OCI-M1 (cell line): Measurements from ENCODE around the gene KCNMA1.

Experiments
- DNase-seq: peaks from one replicate; lab custom pipeline; 2025; lab: John Stamatoyannopoulos, UW

The KCNMA1 gene

DNA sequence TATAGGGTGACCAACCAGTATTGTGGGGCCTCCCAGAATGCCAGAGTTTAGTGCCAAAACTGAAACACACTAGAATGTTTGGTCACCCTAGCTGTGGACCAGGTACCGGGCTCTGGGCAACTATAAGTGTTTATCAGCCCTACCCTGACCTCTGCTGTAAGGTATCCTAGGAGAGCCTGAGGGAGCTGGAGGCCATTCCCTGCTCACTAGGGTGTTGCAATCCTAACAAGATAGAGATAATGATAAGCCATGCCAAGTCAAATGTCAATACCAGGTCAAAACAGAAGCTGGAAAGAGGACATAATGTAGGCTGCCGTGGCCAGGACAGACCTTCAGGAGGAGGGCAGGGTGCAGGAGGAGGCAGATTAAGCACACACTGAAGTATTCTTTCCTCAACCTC lies 151.8 kb downstream of the KCNMA1 start:
- no peak for DNase-seq

DNA sequence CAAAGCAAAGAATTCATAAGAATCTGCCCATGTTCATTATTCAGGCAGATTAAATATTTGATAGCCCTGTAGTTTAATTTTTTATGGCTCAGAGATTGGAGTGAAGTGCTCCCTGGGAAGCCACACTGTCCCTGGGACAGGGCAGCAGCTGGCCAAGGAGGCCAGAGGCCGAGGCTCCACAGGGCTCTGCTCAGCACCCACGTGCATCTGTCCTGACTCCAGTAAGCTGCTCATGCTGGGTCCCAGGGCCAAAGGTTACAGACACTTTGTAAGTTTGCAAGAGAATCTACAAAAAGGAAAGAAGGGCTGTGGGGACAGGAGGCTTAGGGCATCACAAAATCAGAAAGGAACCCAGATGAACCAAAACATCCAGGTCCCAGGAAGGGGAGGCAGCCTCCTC lies 155.5 kb downstream of the KCNMA1 start:
- DNase-seq, result no peak

DNA sequence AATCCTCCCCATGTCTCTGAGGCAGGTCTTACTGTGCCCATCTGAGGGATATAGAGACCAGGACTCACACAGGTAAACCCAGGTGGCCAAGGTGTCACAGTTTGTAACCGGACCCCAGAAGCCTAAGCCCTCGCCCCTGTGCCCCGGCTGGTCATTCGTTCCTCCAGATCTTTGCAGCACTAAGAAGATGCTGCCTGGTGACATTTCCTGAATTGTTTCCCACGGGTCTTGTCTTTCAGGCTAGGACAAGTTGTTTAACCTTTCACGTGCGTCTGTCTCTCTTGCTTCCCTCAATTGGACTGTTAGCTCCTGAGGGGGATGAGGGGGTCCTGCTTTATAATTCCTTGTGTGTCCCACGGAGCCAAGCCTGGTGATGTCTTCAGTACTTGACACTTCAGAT lies 158.0 kb downstream of the KCNMA1 start:
- no peak for DNase-seq

DNA sequence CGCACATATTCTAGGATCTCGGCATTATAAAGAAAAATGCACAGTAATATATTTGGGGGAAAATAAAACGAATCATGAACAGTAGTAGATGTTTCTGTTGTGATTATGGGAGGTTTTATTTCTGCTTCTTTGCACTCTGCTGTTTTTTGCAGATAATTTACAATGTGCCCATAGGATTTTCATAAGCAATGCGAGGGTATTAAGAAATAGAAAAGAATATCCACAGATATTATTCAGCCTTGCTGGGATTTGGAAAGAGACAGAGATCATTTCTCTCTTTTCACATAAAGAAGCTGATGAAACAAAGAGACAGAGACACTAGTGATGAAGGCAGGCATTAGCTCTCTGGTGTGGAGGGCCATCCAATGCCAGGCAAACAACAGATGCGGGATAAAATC lies 158.6 kb downstream of the KCNMA1 start:
- DNase-seq, result no peak

DNA sequence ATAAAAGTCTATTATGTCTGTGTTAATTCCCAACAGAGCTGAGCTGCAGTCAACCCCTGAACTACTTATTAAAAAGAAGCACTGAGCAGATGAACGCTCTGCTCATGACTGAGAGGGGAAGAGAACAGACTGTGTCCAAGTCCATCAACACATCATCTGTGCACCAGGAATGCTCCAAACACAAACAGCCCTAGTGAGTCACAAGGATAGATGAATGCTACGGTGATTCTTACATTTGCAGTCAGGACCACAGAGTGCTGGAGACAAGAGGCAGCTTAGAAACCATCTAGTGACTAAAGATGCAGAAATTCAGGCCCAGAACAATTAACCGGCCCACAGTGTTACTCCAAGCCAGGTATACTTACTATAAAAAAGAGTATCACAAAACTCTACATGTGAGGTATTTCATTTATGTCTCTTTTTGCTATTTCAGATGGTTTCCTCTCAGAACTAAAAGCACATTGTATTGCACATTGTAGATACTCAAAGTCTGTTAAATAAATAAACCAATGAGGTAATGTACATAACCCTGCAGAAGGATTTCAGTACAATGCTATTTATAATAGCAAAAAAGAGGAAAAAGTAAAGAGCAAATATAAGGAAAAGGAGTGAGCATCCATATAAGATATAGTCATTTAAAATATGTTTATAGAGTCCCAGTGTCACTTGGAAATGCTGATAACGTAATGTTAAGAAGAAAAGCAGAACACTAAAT lies 159.2 kb downstream of the KCNMA1 start:
- DNase-seq, result no peak

DNA sequence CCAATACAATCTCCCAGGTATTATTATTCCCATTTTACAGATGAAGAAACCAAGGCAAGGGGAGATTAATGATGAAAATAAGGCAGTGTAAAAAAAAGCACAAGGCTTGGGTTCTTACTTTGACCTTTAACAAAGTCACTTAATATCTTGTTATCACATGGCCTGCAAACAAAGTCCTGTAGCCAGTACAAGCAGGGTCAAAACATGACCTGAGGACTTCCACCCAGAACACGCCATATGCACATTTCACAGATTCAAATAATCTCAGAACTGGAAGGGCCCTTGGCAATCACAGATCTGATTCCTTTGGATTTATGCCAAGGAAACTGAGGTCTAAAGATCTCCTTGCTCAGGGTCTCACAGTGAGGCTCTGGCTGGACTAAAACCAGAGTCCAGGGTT lies 162.1 kb downstream of the KCNMA1 start:
- DNase-seq, result no peak

DNA sequence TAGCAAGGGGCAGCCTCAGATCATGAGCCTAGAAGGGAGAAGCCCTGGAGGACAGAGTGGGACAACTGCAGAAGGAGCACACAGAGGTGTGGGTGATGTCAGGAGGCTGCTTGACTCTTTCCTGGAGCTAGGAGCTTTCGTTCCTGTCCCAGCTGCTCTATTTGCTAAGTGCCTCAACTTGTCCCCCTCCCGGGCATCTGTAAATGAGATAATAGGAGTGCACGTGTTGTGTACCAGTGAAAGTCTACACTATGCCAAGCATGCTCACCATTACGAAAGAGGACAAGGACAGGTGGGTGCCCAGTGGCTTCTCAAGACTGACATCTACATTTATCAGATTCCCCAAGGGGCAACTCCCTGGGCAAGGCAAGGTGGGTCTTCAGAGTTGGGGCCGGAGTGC lies 162.7 kb downstream of the KCNMA1 start:
- no peak for DNase-seq

DNA sequence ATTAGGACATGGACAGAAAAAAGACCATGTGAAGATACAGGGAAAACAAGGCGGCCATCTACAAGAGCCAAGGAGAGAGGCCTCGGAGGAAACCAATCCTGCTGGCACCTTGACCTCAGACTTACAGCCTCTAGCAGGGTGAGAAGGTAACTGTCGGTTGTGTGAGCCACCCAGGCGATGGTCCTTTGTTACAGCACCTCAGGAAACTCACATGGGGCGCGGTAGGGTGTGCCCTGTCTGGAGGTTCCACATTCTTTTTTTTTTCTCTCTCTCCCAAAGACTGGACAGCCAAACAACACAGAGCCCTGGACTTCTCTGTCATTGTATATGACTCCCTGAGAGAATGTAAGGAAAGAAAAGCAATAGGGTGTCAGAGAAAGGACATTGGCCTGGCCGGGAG lies 163.2 kb downstream of the KCNMA1 start:
- no peak for DNase-seq

DNA sequence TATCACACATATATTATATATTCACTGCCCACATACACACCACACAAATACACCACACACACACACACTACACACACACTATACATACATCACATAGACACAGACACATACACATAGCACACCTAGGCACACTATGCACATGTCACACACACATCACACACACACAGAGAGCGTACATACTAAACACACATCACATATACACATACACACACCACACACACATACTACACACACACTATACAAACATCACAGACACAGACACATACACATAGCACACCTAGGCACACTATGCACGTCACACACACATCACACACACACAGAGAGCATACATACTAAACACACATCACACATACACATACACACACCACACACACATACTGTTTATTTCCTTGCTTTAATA lies 165.5 kb downstream of the KCNMA1 start:
- no peak for DNase-seq

DNA sequence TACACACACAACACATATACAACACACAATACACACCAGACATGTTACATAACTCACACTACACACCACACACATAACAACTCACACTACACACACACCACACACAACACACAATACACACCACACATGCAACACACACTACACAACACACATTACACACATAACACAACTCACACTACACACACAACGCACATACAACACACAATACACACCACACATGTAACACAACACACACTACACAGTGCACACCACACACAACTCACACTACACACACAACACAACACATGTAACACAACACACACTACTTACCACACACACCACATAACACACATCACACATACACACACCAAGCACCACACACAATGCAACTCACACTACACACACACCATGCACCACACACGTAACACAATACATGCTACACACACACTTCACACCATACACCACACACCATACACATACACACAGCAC lies 166.5 kb downstream of the KCNMA1 start:
- DNase-seq, result no peak

DNA sequence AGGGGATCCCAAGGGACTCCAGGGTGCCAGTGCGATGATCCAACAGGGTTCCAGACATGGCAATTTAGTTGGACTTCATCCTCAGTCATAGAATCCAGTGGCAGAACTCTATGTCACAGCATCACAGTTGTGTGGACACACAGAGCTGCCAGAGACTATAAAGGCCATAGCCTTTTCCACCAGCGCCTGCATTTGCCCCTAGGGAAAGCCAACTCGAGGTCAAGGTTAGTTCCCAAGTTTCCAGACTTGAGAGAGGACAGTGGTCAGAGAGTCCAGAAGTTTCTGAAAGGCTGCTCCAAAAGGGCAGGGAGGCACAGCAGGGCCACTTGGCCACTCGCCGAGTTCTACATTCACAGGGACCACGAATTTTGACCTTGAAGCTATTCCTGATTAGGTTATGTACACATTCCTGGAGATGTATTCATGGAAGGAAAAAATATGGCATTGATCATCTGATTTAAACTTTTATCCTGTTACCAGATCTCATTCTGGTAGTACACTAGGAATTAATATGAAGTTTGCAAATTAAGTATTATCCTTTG lies 170.1 kb downstream of the KCNMA1 start:
- DNase-seq, result no peak

DNA sequence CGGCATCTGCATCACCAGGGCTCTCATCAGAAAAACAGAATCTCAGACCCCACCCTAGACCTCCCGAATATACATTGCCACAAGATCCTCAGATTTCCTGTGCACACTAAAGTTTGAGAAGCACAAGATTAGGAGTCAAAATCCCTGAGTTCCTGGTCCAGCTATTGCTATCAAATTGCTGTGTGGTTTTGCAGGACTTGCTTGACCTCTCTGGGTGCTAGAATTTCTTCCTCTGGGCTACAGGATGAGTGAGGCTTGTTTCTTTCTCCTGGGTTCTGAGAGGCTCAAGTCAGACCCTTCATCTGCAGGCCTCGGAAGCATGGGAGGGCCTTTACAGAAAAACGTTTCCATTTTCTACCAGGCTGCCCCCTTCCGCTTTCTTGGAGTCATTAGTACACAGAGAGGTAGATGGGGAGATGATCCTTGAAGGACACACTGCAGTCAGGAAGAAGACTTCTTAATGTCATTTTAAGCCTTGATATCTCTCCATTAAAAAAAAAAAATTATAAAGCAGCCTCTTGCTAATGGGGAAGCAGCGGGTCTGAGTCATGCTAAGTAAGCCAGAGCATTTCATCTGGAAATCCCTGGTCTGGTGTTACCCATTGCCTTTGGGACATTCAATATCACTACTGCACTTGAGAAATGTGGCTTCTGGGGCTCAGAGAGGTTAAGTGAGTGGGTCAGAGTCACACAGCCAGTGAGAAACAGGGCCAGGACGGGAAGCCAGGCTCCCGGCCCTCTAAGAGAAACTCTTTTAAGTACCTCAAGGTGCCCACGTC lies 173.5 kb downstream of the KCNMA1 start:
- DNase-seq, result no peak

DNA sequence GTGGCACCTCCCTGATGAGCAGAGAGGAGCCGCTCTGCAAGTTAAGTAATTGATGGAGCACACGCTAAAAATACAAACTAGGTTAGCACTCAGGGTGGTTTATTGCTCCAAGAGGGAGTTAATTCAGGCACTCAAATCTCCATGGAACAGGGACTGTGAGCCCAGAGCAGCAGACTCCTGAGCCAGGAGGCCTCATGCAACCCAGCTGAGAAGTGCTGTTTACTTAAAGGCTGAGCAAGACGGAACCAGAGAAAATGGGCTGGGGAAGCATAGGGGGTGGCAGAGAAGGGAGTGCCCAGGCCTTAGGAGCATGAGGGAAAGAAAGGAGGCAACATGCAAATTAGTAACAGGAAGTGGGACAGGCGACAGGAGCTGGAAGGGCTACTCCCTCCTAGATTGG lies 174.1 kb downstream of the KCNMA1 start:
- no peak for DNase-seq

DNA sequence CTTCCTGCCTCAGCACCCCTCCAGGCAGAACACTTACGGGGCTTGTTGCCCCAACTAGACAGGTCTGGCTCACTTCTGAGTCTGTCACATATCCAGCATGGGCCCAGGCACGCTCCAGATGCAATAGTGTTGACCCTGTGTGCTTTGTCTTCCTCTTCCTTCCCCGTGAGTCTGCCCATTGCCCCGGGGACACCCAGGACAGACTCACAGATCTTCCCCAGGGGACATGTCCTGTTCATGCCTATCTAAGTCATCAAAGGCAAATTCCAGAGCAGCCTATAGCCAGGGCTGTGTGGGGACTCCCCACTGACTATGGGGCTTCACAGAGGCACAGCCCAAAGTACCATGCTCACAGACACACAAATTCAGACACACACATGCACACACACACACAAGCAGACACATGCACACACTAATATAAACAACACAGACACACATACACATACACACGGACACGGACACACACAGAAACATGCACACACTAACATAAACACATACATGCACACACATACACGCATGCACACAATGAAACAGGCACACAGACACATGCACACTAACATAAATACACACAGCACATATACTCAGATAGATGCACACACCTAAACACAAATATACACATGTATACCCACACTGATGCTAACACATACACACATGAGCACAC lies 175.8 kb downstream of the KCNMA1 start:
- DNase-seq, result no peak

DNA sequence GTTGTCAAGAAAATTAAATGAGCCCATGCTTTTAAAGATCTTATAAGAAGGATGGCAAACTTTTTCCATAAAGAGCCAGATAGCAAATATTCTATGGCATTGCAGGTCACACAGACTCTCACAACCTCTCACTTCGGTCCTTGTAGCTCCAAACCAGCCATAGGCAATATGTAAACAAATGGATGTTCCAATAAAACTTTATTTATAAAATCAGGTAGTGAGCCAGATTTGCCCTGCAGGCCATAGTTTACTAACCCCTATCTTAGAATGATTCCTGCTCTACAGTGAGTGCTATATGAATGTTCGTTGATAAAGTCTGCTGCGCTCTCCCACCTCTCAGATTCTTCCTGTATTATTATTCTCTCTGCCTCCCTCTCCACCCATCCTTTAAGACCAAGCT lies 177.7 kb downstream of the KCNMA1 start:
- no peak for DNase-seq

DNA sequence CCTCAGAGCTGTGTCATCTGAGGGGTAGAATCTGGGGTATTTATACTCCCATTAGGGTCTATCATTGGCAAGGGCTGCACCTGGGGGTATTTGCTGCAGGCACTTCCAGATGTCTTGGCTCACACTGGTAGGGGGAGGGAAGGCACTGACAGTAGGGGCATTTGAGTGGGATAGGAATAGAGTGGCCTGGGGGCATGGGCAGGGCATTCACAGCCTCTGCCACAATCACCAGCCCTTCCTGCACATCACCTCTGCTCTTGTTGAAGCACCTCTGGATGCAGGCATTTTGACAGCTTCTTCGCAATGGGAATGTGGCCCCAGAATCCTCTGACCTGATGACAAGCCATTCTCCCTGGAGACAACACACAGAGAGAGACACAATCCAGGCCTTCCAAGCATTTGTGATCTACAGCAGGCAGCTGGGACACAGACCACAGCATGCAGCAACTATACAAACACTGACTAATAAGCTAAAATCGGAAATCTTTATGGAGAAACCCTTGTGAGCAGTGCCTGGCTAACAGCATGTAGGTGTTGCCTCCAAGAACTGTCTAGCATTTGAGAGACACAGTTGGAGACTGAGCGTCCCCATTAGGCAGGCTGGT lies 178.5 kb downstream of the KCNMA1 start:
- no peak for DNase-seq

DNA sequence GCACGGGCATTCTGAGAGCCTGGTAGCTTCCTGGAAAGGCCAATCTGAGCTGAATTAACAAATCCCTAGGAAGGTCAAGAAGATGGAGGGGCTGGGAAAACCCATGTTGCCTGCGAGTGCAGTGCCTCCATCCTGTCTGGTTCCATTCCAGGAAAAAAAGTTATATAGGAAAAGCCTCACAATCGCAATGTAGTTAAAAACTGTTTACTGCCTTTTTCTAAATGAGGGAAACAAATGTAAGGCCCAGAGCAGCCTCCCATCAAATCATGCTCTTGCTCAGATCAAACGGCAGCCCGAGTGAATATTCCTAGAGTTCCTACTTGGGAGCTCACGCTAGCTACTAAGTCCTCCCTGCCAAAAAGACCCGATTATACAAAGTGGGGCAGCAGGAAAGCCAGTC lies 179.9 kb downstream of the KCNMA1 start:
- DNase-seq, result no peak

DNA sequence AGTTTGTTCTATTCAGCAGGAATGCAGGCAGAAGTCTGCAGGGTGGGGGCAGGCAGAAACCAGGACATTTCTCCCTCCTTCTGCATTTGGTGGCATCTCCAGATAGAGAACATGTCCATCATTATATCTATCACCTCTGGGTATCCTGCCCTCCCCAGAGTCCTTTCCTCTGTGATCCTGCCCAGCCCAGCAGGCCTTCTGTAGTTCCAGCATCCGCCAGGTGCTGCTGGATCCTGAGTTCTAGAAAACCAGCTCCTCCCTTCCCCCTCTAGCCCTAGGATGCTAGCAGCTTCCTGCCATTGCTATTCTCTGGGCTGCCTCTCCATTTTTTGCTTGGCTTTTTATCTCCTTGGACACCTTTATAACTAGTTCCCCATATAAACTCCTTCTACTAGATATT lies 180.3 kb downstream of the KCNMA1 start:
- DNase-seq, result no peak

DNA sequence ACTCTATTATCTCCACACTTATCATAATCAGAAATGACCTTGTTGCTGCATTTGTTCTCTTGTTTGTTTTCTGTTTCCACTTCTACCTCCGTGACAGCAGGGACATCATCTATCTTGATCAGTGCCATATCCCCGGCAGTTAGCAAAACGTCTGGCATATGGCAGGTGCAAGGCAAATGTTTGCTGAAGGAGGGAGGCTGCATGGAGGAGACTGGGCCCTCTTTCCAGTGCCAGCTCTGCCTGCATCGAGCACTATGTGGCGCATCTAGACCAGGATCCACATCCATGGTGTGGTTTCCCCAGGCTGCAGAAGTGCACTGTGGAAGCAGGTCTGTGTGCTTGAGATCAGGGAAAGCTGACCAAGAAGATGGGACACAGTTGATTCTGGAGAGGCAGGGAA lies 181.2 kb downstream of the KCNMA1 start:
- DNase-seq, result peak; percentile 25

DNA sequence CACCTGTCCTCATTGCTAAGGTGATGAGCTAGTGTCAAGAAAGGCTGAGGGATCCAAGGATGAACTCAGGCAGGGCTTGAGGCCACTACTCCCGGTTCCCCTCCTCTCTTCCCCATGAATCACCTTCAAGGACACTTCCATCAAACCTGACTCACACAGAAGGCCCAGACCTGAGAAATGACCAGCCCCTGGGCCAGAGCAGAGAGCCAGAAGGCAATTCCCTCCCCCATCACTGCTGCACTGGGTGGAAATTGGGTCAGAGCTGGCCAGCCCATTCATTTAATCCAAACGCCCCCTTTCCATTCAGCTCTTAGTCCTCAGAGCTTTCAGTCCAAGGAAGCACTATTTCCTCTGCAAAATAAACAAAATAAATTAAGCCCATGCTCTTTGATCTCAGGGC lies 182.0 kb downstream of the KCNMA1 start:
- no peak for DNase-seq

DNA sequence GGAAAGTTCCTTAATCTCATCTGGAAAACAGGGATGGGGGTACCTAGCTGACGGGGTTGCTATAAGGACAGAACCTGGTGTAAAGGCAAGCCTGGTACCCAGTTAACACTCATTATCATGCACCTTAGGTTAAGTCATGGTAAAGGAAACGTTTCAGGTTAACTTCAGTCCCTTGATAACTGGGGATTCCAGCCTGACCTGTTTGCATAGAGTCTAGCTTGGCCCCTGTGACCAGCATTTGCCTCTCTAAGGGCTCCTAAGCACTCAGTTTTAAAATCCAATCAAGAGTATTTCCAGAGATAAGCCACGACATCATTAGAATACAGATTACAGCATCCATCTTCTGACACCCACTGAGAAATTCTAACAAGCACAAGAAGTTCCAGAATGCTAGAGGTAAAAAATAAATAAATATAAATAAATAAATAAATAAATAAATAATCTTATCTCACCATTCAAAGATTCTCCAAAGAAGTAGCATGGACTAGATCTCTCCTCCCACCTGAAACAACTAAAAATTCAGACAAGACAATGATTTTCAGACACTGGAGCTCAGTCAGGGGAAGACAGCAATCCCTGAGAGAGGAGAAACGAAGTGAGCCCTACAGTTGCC lies 184.6 kb downstream of the KCNMA1 start:
- no peak for DNase-seq

DNA sequence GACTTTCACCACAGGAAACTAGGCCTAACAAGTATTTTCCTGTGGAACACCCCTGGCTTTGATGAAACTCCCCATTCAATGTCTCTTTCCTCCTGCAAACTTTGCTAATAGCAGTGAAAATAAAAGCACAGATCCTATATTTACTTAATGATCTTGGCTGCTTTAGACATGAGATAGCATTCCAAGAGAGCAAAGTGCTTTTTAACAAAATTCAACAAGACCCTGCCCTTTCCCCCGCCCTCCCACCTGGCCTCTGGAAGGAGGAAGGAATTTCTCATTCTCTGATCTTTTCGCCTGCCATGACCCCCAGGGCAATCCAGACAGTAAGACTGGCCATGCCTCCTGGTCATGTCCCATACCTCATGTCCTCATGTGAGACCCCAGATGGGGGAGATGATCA lies 185.7 kb downstream of the KCNMA1 start:
- no peak for DNase-seq
